Gastroesophageal sphincter (tissue), 4 donors: ENCODE measurements around the gene INPP5E. TPM values are rescaled to one million over a fixed set of nuclear protein-coding genes. Genes with fewer than 3 reads are reported as not detected.
A peak's percentile ranks its signal among the peaks of the same experiment; 100 is the strongest.

Experiments
- ATAC-seq: fragments of 150-250 bp; one replicate; pipeline ENCODE4 v1.9.1; 2016; ENCODE audit warnings: mild to moderate bottlenecking, moderate library complexity
- H3K27ac ChIP-seq, 4 donors: fragments of 200-600 bp; sonication (generic) in 3 of 4; 1 replicate in 3 of 4; 2 replicates in 1 of 4; pipeline ENCODE4 v1.5.1; 2016 to 2019
- H3K27me3 ChIP-seq: fragments of 200-600 bp; sonication (generic); one replicate; pipeline ENCODE4 v1.5.1; 2019
- H3K36me3 ChIP-seq, 2 donors: fragments of 200-600 bp; sonication (generic); one replicate each; pipeline ENCODE4 v1.5.1; 2019; ENCODE audit warnings: control low read depth in 1 of 2
- H3K4me1 ChIP-seq, 3 donors: fragments of 200-600 bp; sonication (generic); 1 replicate in 2 of 3; 2 replicates in 1 of 3; pipeline ENCODE4 v1.5.1; 2016 to 2019; ENCODE audit warnings: control low read depth in 2 of 3
- H3K4me3 ChIP-seq, 2 donors: fragments of 200-600 bp; sonication (generic); one replicate each; pipeline ENCODE4 v1.5.1; 2019; ENCODE audit warnings: mild to moderate bottlenecking in 1 of 2, moderate library complexity in 1 of 2
- H3K9me3 ChIP-seq, 3 donors: fragments of 200-600 bp; sonication (generic); one replicate each; pipeline ENCODE4 v1.5.1; 2017 to 2019; ENCODE audit warnings: control low read depth in 2 of 3
- CTCF ChIP-seq, 4 experiments: fragments of 200-600 bp in 2 of 4; fragments of 450-650 bp in 2 of 4; sonication (generic) in 1 of 4; IDR thresholded peaks; one replicate each; pipeline ENCODE4 v1.5.1; 2017 to 2019; ENCODE audit warnings: antibody characterized with exemption in 4 of 4, mild to moderate bottlenecking in 2 of 4, moderate library complexity in 2 of 4
- EP300 ChIP-seq: sonication (generic); formaldehyde crosslinking; IDR thresholded peaks from one replicate; pipeline ENCODE4 v1.6.1; 2017; ENCODE audit warnings: antibody characterized with exemption, mild to moderate bottlenecking
- POLR2A ChIP-seq, 2 donors: fragments of 450-650 bp; IDR thresholded peaks; one replicate each; pipeline ENCODE4 v1.6.1; 2017; ENCODE audit warnings: antibody characterized with exemption in 2 of 2, mild to moderate bottlenecking in 2 of 2, moderate library complexity in 1 of 2
- POLR2AphosphoS5 ChIP-seq: sonication (generic); formaldehyde crosslinking; IDR thresholded peaks from one replicate; pipeline ENCODE4 v1.6.1; 2017; ENCODE audit warnings: antibody characterized with exemption
- WGBS, 2 donors: methylation state at CpG; one replicate each; pipeline ENCODE4 v1.1.5; 2018; ENCODE audit warnings: low coverage in 1 of 2; 5-methylcytosine and 5-hydroxymethylcytosine counted together
- total RNA-seq, 4 donors: library from RNA; depleted of rRNA; stranded (reverse); fragments of >200 nt; gene quantifications; one replicate each; pipeline ENCODE4 v1.1.0, GENCODE V29; 2016

INPP5E gene
- total RNA-seq, 4 donors from 2014 or later = 7.2 to 13.1 (median 10.0) TPM

- H3K36me3 ChIP-seq = peaks cover 0 to 67% of the 10 kb centered on the region in 2 donors
- 89% methylated on average over 6 of the region's 18 CpGs; no CpG with 5 or more reads in 1 of the 2 donors for WGBS, 2 donors
- H3K27ac ChIP-seq = no peak overlapping the region
- no peaks in the 10 kb centered on the region for H3K27me3 ChIP-seq
- H3K4me1 ChIP-seq = peaks cover 0 to 28% (median 15%) of the 10 kb centered on the region in 3 donors
- H3K9me3 ChIP-seq = no peaks in the 10 kb centered on the region
- no peak overlapping the region for H3K4me3 ChIP-seq
- ATAC-seq = no peak
- TF ChIP-seq EP300 (no peak), POLR2A (IDR thresholded peaks at IDR 0.05) (no peak)
Observed at GRCh38 chr9:136401173-136401922, 38.3 kb downstream of the INPP5E start.

- peak in 3 of 4 experiments; percentile 89 to 99 (median 91) for TF ChIP-seq CTCF (IDR thresholded peaks at IDR 0.05)
- TF ChIP-seq EP300 = no peak
- peak; percentile 52 to 73 for TF ChIP-seq POLR2A (IDR thresholded peaks at IDR 0.05)
- TF ChIP-seq POLR2AphosphoS5 = peak; percentile 40
Observed at GRCh38 chr9:136400038-136400834, 39.4 kb downstream of the INPP5E start, which contains the start of gene SNAPC4. Gene SNAPC4 (minus strand): TSS chr9:136400170. CDS start chr9:136398428, 1,742 bp downstream.

GRCh38 chr9:136399176-136400037 lies 40.2 kb downstream of the INPP5E start:
- Histone ChIP-seq H3K4me3 (peak overlapping the region; percentile 67 to 86), H3K4me1 (peaks cover 0 to 28% (median 15%) of the 10 kb centered on the region in 3 donors), H3K9me3 (no peaks in the 10 kb centered on the region), H3K36me3 (peaks cover 0 to 67% of the 10 kb centered on the region in 2 donors), H3K27me3 (no peaks in the 10 kb centered on the region), H3K27ac (peak overlapping the region in 3 of 4 donors; percentile 25 to 74 (median 56))
- 2% methylated on average over 10 of the region's 67 CpGs; no CpG with 5 or more reads in 1 of the 2 donors for WGBS, 2 donors
- ATAC-seq = no peak
- TF ChIP-seq POLR2A (IDR thresholded peaks at IDR 0.05) (no peak), CTCF (IDR thresholded peaks at IDR 0.05) (no peak), EP300 (no peak), POLR2AphosphoS5 (no peak)

More at GRCh38 chr9:136400038-136400834, 39.4 kb downstream of the INPP5E start, which contains the start of gene SNAPC4:
- Histone ChIP-seq H3K27ac (peak within 1 kb of the TSS in 3 of 4 donors; percentile 29 to 74 (median 56)), H3K36me3 (peaks cover 0 to 67% of the 10 kb centered on the region in 2 donors), H3K9me3 (no peaks in the 10 kb centered on the region), H3K4me1 (peaks cover 0 to 28% (median 15%) of the 10 kb centered on the region in 3 donors), H3K27me3 (no peaks in the 10 kb centered on the region), H3K4me3 (peak within 1 kb of the TSS; percentile 67 to 86)
- peak; percentile 91 for ATAC-seq
- WGBS, 2 donors = no CpG with 5 or more reads among the region's 71 CpGs

- no peak overlapping the region for H3K4me3 ChIP-seq
- H3K4me1 ChIP-seq = peaks cover 0 to 28% (median 15%) of the 10 kb centered on the region in 3 donors
- H3K27me3 ChIP-seq = no peaks in the 10 kb centered on the region
- ATAC-seq = no peak
- no peak overlapping the region for H3K27ac ChIP-seq
- WGBS, 2 donors = 82% methylated on average over 5 of the region's 12 CpGs; no CpG with 5 or more reads in 1 of the 2 donors
- H3K9me3 ChIP-seq = no peaks in the 10 kb centered on the region
- no peak for TF ChIP-seq POLR2AphosphoS5
- TF ChIP-seq CTCF (IDR thresholded peaks at IDR 0.05) = no peak
- TF ChIP-seq POLR2A (IDR thresholded peaks at IDR 0.05) = no peak
- no peak for TF ChIP-seq EP300
- peaks cover 0 to 67% of the 10 kb centered on the region in 2 donors for H3K36me3 ChIP-seq
Observed at GRCh38 chr9:136398286-136398685, 41.4 kb downstream of the INPP5E start.
